ENCODE measurements around the gene HECTD4. TPM values are rescaled to one million over a fixed set of nuclear protein-coding genes. Genes with fewer than 3 reads are reported as not detected.

Gene HECTD4
- total RNA-seq, 1 experiment from 2014 or later: 37.4 TPM

- Histone ChIP-seq H4K20me1 (ENCODE audit: insufficient read depth) (no peaks in the 10 kb centered on the region), H3K4me1 (replicated peaks; ENCODE audit: insufficient read depth) (peaks cover 24% of the 10 kb centered on the region), H3K4me2 (no peak overlapping the region), H3K36me3 (ENCODE audit: low read depth) (peaks cover 73% of the 10 kb centered on the region), H3K79me2 (ENCODE audit: low read depth) (no peaks in the 10 kb centered on the region), H3K27me3 (ENCODE audit: insufficient read depth, low read depth) (no peaks in the 10 kb centered on the region), H3F3A (ENCODE audit: insufficient read depth, low read depth) (peaks cover 27% of the 10 kb centered on the region; the same call in 1 of the 2 replicates), H3K9me2 (ENCODE audit: insufficient read depth) (no peaks in the 10 kb centered on the region), H3K9me3 (ENCODE audit: insufficient read depth, low read depth) (no peaks in the 10 kb centered on the region), H3K4me3 (no peak overlapping the region), H2AFZ (no peak overlapping the region), H3K27ac (no peak overlapping the region)
- TF ChIP-seq EZH2 (IDR thresholded peaks at IDR 0.05; ENCODE audit: low read depth): no peak
- TF ChIP-seq, protein P1, sequence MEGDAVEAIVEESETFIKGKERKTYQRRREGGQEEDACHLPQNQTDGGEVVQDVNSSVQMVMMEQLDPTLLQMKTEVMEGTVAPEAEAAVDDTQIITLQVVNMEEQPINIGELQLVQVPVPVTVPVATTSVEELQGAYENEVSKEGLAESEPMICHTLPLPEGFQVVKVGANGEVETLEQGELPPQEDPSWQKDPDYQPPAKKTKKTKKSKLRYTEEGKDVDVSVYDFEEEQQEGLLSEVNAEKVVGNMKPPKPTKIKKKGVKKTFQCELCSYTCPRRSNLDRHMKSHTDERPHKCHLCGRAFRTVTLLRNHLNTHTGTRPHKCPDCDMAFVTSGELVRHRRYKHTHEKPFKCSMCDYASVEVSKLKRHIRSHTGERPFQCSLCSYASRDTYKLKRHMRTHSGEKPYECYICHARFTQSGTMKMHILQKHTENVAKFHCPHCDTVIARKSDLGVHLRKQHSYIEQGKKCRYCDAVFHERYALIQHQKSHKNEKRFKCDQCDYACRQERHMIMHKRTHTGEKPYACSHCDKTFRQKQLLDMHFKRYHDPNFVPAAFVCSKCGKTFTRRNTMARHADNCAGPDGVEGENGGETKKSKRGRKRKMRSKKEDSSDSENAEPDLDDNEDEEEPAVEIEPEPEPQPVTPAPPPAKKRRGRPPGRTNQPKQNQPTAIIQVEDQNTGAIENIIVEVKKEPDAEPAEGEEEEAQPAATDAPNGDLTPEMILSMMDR (conservative IDR thresholded peaks at IDR 0.05): no peak
- no peak for DNase-seq
- intact Hi-C loops (cut with micrococcal nuclease; ENCODE audit: unreplicated experiment): loop anchor here (10.0 kb wide), 1 partner anchor 46 kb away; no protein-coding TSS in a partner anchor
- ChIA-PET POLR2A (ENCODE audit: unreplicated experiment) (no interaction called here), CTCF (no interaction called here)
- no TSS peak for BruUV-seq (replicated peaks)
These were observed 241.5 kb downstream of the HECTD4 start for GRCh38 chr12:112140728-112141127.

- ChIA-PET CTCF (no interaction called here), POLR2A (ENCODE audit: unreplicated experiment) (interaction anchor here (0.7 kb wide), 1 partner anchor 13 kb away, joined by 3 read pairs; no protein-coding TSS in a partner anchor)
- Histone ChIP-seq H3F3A (ENCODE audit: insufficient read depth, low read depth) (peaks cover 56% of the 10 kb centered on the region), H4K20me1 (ENCODE audit: insufficient read depth) (peaks cover 5% of the 10 kb centered on the region; the same call in 1 of the 2 replicates), H3K4me1 (replicated peaks; ENCODE audit: insufficient read depth) (peaks cover 43% of the 10 kb centered on the region), H3K9me2 (ENCODE audit: insufficient read depth) (no peaks in the 10 kb centered on the region), H3K4me2 (no peak overlapping the region), H3K9me3 (ENCODE audit: insufficient read depth, low read depth) (no peaks in the 10 kb centered on the region), H3K79me2 (ENCODE audit: low read depth) (peaks cover 32% of the 10 kb centered on the region; the same call in 1 of the 2 replicates), H3K27me3 (ENCODE audit: insufficient read depth, low read depth) (no peaks in the 10 kb centered on the region), H3K27ac (no peak overlapping the region), H3K4me3 (no peak overlapping the region), H2AFZ (no peak overlapping the region), H3K36me3 (ENCODE audit: low read depth) (peaks cover 71% of the 10 kb centered on the region)
- TF ChIP-seq, protein P1 (conservative IDR thresholded peaks at IDR 0.05): no peak
- TF ChIP-seq EZH2 (IDR thresholded peaks at IDR 0.05; ENCODE audit: low read depth): no peak
- DNase-seq: no peak
- no TSS peak for BruUV-seq (replicated peaks)
- intact Hi-C loops (cut with micrococcal nuclease; ENCODE audit: unreplicated experiment): no loop called here
These were observed 247.5 kb downstream of the HECTD4 start for GRCh38 chr12:112134731-112135130.

GRCh38 chr12:112133418-112133817, 248.8 kb downstream of the HECTD4 start:
- H3K9me3 ChIP-seq (ENCODE audit: insufficient read depth, low read depth): no peaks in the 10 kb centered on the region
- H3K9me2 ChIP-seq (ENCODE audit: insufficient read depth): no peaks in the 10 kb centered on the region
- H3K4me2 ChIP-seq: no peak overlapping the region
- no TSS peak for BruUV-seq (replicated peaks)
- H3F3A ChIP-seq (ENCODE audit: insufficient read depth, low read depth): peaks cover 55% of the 10 kb centered on the region
- CTCF ChIA-PET: no interaction called here
- intact Hi-C loops (cut with micrococcal nuclease; ENCODE audit: unreplicated experiment): no loop called here
- no peak overlapping the region for H3K27ac ChIP-seq
- H3K27me3 ChIP-seq (ENCODE audit: insufficient read depth, low read depth): no peaks in the 10 kb centered on the region
- no peak overlapping the region for H3K4me3 ChIP-seq
- peaks cover 45% of the 10 kb centered on the region for H3K79me2 ChIP-seq (ENCODE audit: low read depth)
- H3K4me1 ChIP-seq (replicated peaks; ENCODE audit: insufficient read depth): peaks cover 45% of the 10 kb centered on the region
- H3K36me3 ChIP-seq (ENCODE audit: low read depth): peaks cover 61% of the 10 kb centered on the region
- H4K20me1 ChIP-seq (ENCODE audit: insufficient read depth): peaks cover 5% of the 10 kb centered on the region; the same call in 1 of the 2 replicates
- POLR2A ChIA-PET (ENCODE audit: unreplicated experiment): interaction anchor here (0.6 kb wide), 1 partner anchor 47 kb away, joined by 3 read pairs; no protein-coding TSS in a partner anchor
- DNase-seq: no peak
- no peak for TF ChIP-seq EZH2 (IDR thresholded peaks at IDR 0.05; ENCODE audit: low read depth)
- TF ChIP-seq, protein P1 (conservative IDR thresholded peaks at IDR 0.05): no peak
- no peak overlapping the region for H2AFZ ChIP-seq

Data from PC-9 (cell line).